SU-DHL-6 (cell line): ENCODE data around the gene IL20RA.

ENCODE experiments used
- H2AFZ ChIP-seq: fragments of 200-600 bp; sonication (generic); 2 replicates; pipeline ENCODE4 v1.6.1; 2014; ENCODE audit warnings: low read depth, mild to moderate bottlenecking, moderate library complexity, mixed read lengths, antibody characterized with exemption, low read length; ENCODE audit not compliant: severe bottlenecking
- H3F3A ChIP-seq: fragments of 200-600 bp; shearing (Covaris generic); 2 replicates; pipeline ENCODE4 v1.6.0; 2016; ENCODE audit warnings: antibody characterized with exemption, mild to moderate bottlenecking; ENCODE audit not compliant: insufficient read depth
- H3K27ac ChIP-seq: fragments of 200-600 bp; sonication (generic); 2 replicates; pipeline ENCODE4 v1.5.1; 2016; ENCODE audit warnings: low read depth, mild to moderate bottlenecking, low read length, moderate library complexity, mixed read lengths
- H3K27me3 ChIP-seq: fragments of 200-600 bp; sonication (generic), shearing (Covaris generic); 2 replicates; pipeline ENCODE4 v1.6.0; 2014; ENCODE audit warnings: mild to moderate bottlenecking, low read length
- H3K36me3 ChIP-seq: fragments of 200-600 bp; sonication (generic); 2 replicates; pipeline ENCODE4 v1.6.1; 2014; ENCODE audit warnings: mild to moderate bottlenecking, low read length, mixed read lengths
- H3K4me2 ChIP-seq: fragments of 300-600, 200-600 bp; shearing (Covaris generic), sonication (generic); 2 replicates; pipeline ENCODE4 v1.6.0; 2014; ENCODE audit warnings: low read length, low read depth, mild to moderate bottlenecking; ENCODE audit not compliant: poor library complexity, severe bottlenecking
- H3K4me3 ChIP-seq: fragments of 200-600 bp; sonication (generic); 2 replicates; pipeline ENCODE4 v1.5.1; 2014; ENCODE audit warnings: antibody characterized with exemption, low read length, mild to moderate bottlenecking, mixed read lengths; ENCODE audit not compliant: insufficient read depth, poor library complexity, severe bottlenecking
- H3K79me2 ChIP-seq: fragments of 200-600 bp; sonication (generic); 2 replicates; pipeline ENCODE4 v1.6.1; 2014; ENCODE audit warnings: mild to moderate bottlenecking, low read length, moderate library complexity; ENCODE audit not compliant: insufficient read depth
- H3K9ac ChIP-seq: fragments of 200-600 bp; sonication (generic); 2 replicates; pipeline ENCODE4 v1.7.0; 2014; ENCODE audit warnings: mild to moderate bottlenecking, low read length
- H3K9me2 ChIP-seq: fragments of 200-600 bp; sonication (generic); replicated peaks from 2 replicates; pipeline ENCODE4 v1.6.1; 2014; ENCODE audit warnings: low read length; ENCODE audit not compliant: insufficient read depth
- H3K9me3 ChIP-seq: fragments of 200-600 bp; sonication (generic); 2 replicates; pipeline ENCODE4 v1.6.1; 2014; ENCODE audit warnings: low read length, mixed read lengths; ENCODE audit not compliant: insufficient read depth
- H4K20me1 ChIP-seq: fragments of 200-600 bp; sonication (generic); 2 replicates; pipeline ENCODE4 v1.6.1; 2014; ENCODE audit warnings: low read depth, mild to moderate bottlenecking, antibody characterized with exemption, low read length, moderate library complexity, mixed read lengths
- CTCF ChIP-seq: fragments of 200-600 bp; sonication (generic); IDR thresholded peaks from one replicate; pipeline ENCODE4 v1.5.1; 2017; ENCODE audit warnings: antibody characterized with exemption, mild to moderate bottlenecking, low read length, moderate library complexity; ENCODE audit not compliant: insufficient read depth, poor library complexity, severe bottlenecking
- EZH2phosphoT487 ChIP-seq: fragments of 200-600 bp; sonication (generic), shearing (Covaris generic); conservative IDR thresholded peaks from 2 replicates; pipeline ENCODE4 v1.6.1; 2018; ENCODE audit warnings: mild to moderate bottlenecking, antibody characterized with exemption, low read length, moderate library complexity, mixed read lengths

The IL20RA gene

GRCh38 chr6:137044366-137045221, at the start of gene IL20RA:
TSS of gene IL20RA (minus strand) at chr6:137044965. CDS start at chr6:137044728, 237 bp downstream.
- Histone ChIP-seq H3F3A (no peaks in the 10 kb centered on the region), H3K9ac (no peak within 1 kb of the TSS), H2AFZ (no peak within 1 kb of the TSS), H3K27me3 (no peaks in the 10 kb centered on the region), H3K4me3 (no peak within 1 kb of the TSS), H3K36me3 (no peaks in the 10 kb centered on the region), H3K27ac (no peak within 1 kb of the TSS), H3K9me3 (no peaks in the 10 kb centered on the region), H3K79me2 (no peaks in the 10 kb centered on the region), H3K4me2 (no peak within 1 kb of the TSS), H3K9me2 (no peaks in the 10 kb centered on the region), H4K20me1 (no peaks in the 10 kb centered on the region)
- no peak for TF ChIP-seq CTCF
- TF ChIP-seq EZH2phosphoT487, result no peak

GRCh38 chr6:137093183-137094069, 48.7 kb upstream of the IL20RA start:
- H3K9me2 ChIP-seq, result no peaks in the 10 kb centered on the region
- no peaks in the 10 kb centered on the region for H3K9me3 ChIP-seq
- H4K20me1 ChIP-seq, result no peaks in the 10 kb centered on the region
- no peaks in the 10 kb centered on the region for H3K79me2 ChIP-seq
- H3F3A ChIP-seq, result no peaks in the 10 kb centered on the region
- no peak overlapping the region for H3K27ac ChIP-seq
- no peaks in the 10 kb centered on the region for H3K27me3 ChIP-seq
- H3K4me2 ChIP-seq, result no peak overlapping the region
- H3K9ac ChIP-seq, result no peak overlapping the region
- no peak overlapping the region for H3K4me3 ChIP-seq
- no peaks in the 10 kb centered on the region for H3K36me3 ChIP-seq
- H2AFZ ChIP-seq, result no peak overlapping the region
- TF ChIP-seq CTCF (no peak), EZH2phosphoT487 (no peak)

- H3K4me2 ChIP-seq, result no peak overlapping the region
- H4K20me1 ChIP-seq, result no peaks in the 10 kb centered on the region
- TF ChIP-seq EZH2phosphoT487 (no peak), CTCF (no peak)
- no peak overlapping the region for H3K9ac ChIP-seq
- H3K9me2 ChIP-seq, result no peaks in the 10 kb centered on the region
- H2AFZ ChIP-seq, result no peak overlapping the region
- no peaks in the 10 kb centered on the region for H3K36me3 ChIP-seq
- H3K9me3 ChIP-seq, result no peaks in the 10 kb centered on the region
- no peaks in the 10 kb centered on the region for H3F3A ChIP-seq
- no peak overlapping the region for H3K4me3 ChIP-seq
- H3K79me2 ChIP-seq, result no peaks in the 10 kb centered on the region
- no peak overlapping the region for H3K27ac ChIP-seq
- no peaks in the 10 kb centered on the region for H3K27me3 ChIP-seq
Observed at GRCh38 chr6:137092018-137092417, 47.3 kb upstream of the IL20RA start.
